Measurements from ENCODE around the gene SYT15.
"Not testable (repeated sequence)": the region's sequence is repeated elsewhere in the genome, so short reads cannot be mapped to it uniquely, and the experiment has no call there.

DNA sequence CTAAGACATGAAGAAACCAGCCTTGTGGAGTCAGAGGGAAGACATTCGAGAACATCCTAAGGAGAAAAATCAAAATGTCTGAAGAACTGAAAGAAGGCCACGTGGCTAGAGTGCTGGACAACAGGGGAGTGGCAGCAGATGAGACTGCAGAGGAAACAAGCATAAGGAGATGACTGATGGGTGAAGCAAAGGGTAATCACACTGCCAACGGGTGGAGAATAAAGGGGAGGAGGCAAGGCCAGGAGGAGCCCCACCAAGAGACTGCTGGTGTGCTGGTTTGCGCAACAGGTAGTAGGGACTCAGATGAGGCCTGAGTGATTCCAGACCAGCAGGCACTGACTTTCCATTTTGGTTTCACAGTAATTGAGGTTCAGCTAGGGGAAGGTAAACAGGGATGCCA lies 38.2 kb downstream of the SYT15 start:
- TF ChIP-seq, protein P1, sequence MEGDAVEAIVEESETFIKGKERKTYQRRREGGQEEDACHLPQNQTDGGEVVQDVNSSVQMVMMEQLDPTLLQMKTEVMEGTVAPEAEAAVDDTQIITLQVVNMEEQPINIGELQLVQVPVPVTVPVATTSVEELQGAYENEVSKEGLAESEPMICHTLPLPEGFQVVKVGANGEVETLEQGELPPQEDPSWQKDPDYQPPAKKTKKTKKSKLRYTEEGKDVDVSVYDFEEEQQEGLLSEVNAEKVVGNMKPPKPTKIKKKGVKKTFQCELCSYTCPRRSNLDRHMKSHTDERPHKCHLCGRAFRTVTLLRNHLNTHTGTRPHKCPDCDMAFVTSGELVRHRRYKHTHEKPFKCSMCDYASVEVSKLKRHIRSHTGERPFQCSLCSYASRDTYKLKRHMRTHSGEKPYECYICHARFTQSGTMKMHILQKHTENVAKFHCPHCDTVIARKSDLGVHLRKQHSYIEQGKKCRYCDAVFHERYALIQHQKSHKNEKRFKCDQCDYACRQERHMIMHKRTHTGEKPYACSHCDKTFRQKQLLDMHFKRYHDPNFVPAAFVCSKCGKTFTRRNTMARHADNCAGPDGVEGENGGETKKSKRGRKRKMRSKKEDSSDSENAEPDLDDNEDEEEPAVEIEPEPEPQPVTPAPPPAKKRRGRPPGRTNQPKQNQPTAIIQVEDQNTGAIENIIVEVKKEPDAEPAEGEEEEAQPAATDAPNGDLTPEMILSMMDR (IDR thresholded peaks at IDR 0.05; ENCODE audit: extremely low read depth in 1 of 2, insufficient read depth in 1 of 2, low read depth in 1 of 2, low read length in 2 of 2): not testable (repeated sequence)
- TF ChIP-seq EZH2 (IDR thresholded peaks at IDR 0.05; ENCODE audit: borderline replicate concordance, low read depth, low read length, severe bottlenecking); POLR2AphosphoS5 (IDR thresholded peaks at IDR 0.05; ENCODE audit: insufficient read depth, low read depth, low read length): not testable (repeated sequence)
